Measurements from ENCODE around the gene STON2.

STON2 gene

DNA sequence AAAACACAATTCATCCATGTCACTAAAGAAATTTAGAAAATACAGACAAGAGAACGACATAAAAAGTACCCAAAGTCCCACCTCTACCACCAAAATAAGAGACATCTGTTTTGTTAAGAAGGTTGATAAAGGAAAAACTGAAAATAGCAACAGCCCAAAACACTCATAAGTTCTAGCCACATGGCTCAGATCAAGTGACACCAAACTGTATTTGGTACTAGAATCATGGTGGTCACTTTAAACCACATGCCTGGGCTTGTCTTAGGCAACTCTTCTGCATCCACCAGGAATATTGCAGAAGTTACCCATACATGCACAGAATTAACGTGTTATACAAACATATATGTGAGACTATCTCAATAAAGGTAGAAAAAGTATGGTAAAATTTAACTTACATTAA, 101.2 kb downstream of the STON2 start:
- Histone ChIP-seq H3K27ac (ENCODE audit: low read depth, low read length) (no peak overlapping the region), H3K4me3 (ENCODE audit: low read depth, low read length) (no peak overlapping the region), H3K9ac (ENCODE audit: low read depth, low read length) (no peak overlapping the region), H3K27me3 (ENCODE audit: control insufficient read depth, insufficient read depth, low read length) (no peaks in the 10 kb centered on the region), H3K9me3 (ENCODE audit: control insufficient read depth, insufficient read depth, low read length) (no peaks in the 10 kb centered on the region), H3K36me3 (ENCODE audit: control insufficient read depth, insufficient read depth, low read length) (no peaks in the 10 kb centered on the region), H3K4me1 (ENCODE audit: control insufficient read depth, insufficient read depth, low read length) (no peaks in the 10 kb centered on the region)

DNA sequence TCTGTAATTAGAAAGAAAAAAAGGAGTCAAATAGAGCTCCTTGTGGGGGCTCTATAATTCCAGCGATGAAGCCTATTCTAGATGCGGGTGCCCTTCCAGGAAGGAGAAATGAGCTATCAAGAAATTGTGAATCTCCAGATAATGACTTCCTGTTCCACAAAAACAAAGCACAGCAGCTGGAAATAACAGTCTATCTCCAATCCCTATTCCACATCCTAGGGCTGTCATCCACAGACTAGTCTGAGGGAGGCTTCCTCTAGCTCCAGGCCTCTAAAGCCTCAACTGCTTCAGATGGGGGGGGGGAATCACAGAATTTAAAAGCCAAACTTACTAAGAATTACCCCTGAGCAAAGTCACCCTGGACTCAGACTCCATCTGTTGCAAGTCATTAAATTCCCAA, 102.0 kb downstream of the STON2 start:
- Histone ChIP-seq H3K4me1 (ENCODE audit: control insufficient read depth, insufficient read depth, low read length) (no peaks in the 10 kb centered on the region), H3K27ac (ENCODE audit: low read depth, low read length) (no peak overlapping the region), H3K9me3 (ENCODE audit: control insufficient read depth, insufficient read depth, low read length) (no peaks in the 10 kb centered on the region), H3K4me3 (ENCODE audit: low read depth, low read length) (no peak overlapping the region), H3K36me3 (ENCODE audit: control insufficient read depth, insufficient read depth, low read length) (no peaks in the 10 kb centered on the region), H3K9ac (ENCODE audit: low read depth, low read length) (no peak overlapping the region), H3K27me3 (ENCODE audit: control insufficient read depth, insufficient read depth, low read length) (no peaks in the 10 kb centered on the region)

DNA sequence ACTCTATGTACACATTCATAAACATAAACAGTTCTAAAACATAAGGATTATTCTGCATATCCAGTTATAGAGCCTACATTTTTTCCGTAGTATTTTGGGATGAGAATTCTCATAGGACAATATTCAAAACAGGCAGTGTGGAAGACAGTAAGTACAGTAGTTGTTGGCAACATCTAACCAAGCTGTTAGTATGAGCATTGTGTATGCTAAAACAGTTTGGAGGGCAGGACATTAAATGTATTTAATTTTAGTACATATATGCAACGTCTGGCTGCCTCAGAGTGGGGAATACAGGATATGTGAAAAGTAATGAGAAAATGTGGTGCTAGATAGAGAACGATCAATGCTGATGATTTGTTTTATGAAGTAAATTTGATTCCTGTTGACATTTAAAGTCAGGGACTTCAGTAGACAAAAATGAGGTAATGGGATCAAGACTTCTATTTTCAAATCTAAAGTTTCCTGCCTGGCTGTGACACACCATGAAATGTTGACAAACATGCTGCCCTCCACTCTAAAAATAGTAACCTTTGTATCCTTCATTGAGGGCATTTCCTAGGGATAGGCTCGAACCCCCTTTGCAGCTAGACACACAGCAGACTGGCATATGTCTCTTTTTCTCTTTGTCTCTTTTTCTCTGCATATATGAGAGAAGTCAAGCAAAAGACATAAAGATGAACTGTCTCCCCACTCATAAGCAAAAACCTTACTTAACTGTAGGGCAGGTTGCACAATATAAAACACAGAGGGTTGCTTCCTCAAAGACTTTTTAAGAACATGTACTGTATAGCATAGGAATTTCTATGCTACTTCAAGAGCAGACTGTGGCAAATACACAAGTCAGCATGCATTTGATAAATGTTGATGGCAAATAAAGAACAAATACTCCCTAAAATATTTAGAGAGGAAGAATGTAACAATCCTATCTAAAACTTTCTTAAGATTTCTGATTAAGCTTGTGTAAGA, 103.9 kb downstream of the STON2 start:
- H3K36me3 ChIP-seq (ENCODE audit: control insufficient read depth, insufficient read depth, low read length), result no peaks in the 10 kb centered on the region
- no peak overlapping the region for H3K27ac ChIP-seq (ENCODE audit: low read depth, low read length)
- H3K9ac ChIP-seq (ENCODE audit: low read depth, low read length), result no peak overlapping the region
- H3K9me3 ChIP-seq (ENCODE audit: control insufficient read depth, insufficient read depth, low read length), result no peaks in the 10 kb centered on the region
- H3K4me3 ChIP-seq (ENCODE audit: low read depth, low read length), result no peak overlapping the region
- H3K4me1 ChIP-seq (ENCODE audit: control insufficient read depth, insufficient read depth, low read length), result no peaks in the 10 kb centered on the region
- H3K27me3 ChIP-seq (ENCODE audit: control insufficient read depth, insufficient read depth, low read length), result no peaks in the 10 kb centered on the region

DNA sequence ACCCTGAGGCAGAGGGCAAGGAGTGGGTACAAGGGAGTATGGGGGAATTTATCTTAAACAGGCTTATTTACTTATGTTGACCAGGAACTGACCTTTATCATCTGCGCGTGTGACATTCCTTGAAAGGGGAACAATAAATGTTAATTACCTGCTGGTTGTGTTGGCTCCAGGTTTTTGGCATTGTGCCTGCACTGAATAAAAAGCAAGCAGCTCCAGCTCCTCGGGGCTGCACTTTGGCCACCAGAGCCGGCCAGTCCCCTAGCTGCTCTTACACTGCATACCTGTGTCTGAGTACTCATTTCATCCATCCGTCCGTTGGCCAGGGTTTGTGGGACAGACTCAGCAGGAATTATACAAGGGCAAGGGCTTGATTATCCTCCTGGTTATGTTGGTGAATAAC, 110.6 kb downstream of the STON2 start:
- Histone ChIP-seq H3K4me3 (ENCODE audit: low read depth, low read length) (no peak overlapping the region), H3K4me1 (ENCODE audit: control insufficient read depth, insufficient read depth, low read length) (no peaks in the 10 kb centered on the region), H3K9ac (ENCODE audit: low read depth, low read length) (no peak overlapping the region), H3K36me3 (ENCODE audit: control insufficient read depth, insufficient read depth, low read length) (no peaks in the 10 kb centered on the region), H3K27me3 (ENCODE audit: control insufficient read depth, insufficient read depth, low read length) (no peaks in the 10 kb centered on the region), H3K9me3 (ENCODE audit: control insufficient read depth, insufficient read depth, low read length) (peaks cover 7% of the 10 kb centered on the region; the same call in 1 of the 2 replicates), H3K27ac (ENCODE audit: low read depth, low read length) (no peak overlapping the region)

DNA sequence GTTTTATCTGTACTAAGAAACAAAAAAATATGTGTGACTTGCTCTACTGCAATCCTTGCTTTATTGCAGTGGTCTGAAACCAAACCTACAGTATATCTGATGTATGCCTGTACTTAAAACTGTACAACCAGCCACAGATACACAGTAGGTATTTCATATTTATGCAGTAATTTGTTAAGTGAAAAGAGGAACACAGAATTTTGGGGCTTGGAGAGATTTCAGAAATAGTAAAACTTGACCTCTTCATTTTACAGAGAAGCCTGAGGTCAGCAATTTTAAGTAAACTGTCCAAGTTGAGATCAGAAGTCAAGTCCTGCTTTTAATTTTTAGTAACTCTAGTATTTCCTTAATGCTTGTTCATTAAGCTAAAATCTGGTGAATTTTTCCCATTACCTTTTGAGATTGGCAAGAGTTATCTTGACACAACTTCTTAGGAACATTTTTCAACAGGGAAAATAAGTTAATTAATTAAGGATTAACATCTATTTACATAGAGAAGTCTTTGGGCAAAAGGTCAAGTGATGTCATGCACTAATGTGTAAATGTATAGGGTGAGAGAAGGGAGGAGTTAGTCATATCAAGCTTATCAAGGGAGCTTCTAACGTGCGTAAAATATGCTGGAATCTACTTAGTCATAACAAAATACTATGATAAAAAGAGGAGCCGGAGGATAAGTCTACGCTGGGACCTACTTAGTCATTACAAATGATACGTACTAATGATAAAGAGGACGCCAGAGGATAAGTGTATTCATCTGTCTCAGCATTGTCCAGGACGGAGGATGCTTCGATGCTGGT, 113.4 kb downstream of the STON2 start:
- H3K9me3 ChIP-seq (ENCODE audit: control insufficient read depth, insufficient read depth, low read length), result peaks cover 7% of the 10 kb centered on the region; the same call in 1 of the 2 replicates
- H3K4me3 ChIP-seq (ENCODE audit: low read depth, low read length), result no peak overlapping the region
- H3K4me1 ChIP-seq (ENCODE audit: control insufficient read depth, insufficient read depth, low read length), result peaks cover 16% of the 10 kb centered on the region
- no peak overlapping the region for H3K27ac ChIP-seq (ENCODE audit: low read depth, low read length)
- H3K36me3 ChIP-seq (ENCODE audit: control insufficient read depth, insufficient read depth, low read length), result no peaks in the 10 kb centered on the region
- H3K9ac ChIP-seq (ENCODE audit: low read depth, low read length), result no peak overlapping the region
- no peaks in the 10 kb centered on the region for H3K27me3 ChIP-seq (ENCODE audit: control insufficient read depth, insufficient read depth, low read length)

DNA sequence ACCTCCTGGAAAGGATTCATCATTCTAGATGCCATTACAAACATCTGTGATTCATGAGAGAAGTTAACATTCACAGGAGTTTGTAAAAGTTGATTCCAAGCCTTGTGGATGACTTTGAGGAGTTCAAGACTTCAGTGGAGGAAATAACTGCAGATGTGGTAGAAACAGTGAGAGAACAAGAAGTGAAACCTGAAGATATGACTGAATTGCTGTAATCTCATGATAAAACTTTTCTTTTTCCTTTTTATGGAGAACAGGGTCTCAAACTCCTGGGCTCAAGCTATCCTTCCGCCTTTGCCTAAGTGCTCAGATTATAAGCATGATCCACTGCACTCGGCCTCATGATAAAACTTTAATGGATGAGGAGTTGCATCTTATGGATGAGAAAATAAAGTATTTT, 114.9 kb downstream of the STON2 start:
- Histone ChIP-seq H3K9ac (ENCODE audit: low read depth, low read length) (no peak overlapping the region), H3K4me1 (ENCODE audit: control insufficient read depth, insufficient read depth, low read length) (peaks cover 23% of the 10 kb centered on the region), H3K27me3 (ENCODE audit: control insufficient read depth, insufficient read depth, low read length) (no peaks in the 10 kb centered on the region), H3K27ac (ENCODE audit: low read depth, low read length) (no peak overlapping the region), H3K4me3 (ENCODE audit: low read depth, low read length) (no peak overlapping the region), H3K36me3 (ENCODE audit: control insufficient read depth, insufficient read depth, low read length) (no peaks in the 10 kb centered on the region), H3K9me3 (ENCODE audit: control insufficient read depth, insufficient read depth, low read length) (peaks cover 7% of the 10 kb centered on the region; the same call in 1 of the 2 replicates)

DNA sequence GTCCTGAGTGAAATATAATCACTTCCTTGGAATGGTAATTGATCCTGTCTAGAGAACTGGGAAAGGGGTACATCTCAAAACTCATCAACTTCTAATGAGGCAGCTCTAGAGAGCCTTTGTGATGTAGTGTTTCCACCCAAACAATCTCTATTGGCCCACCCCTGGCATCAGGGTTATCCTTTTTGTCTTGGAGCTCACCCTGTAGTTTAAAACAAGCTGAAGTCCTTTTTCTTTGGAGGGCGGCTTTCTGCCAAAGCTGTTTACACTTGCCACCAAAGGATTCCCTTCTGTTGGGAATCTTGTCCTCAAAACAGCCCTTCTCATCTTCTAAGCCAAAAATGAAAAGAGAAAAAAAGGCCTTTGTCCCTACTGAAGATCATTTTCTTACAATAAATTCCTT, 118.8 kb downstream of the STON2 start:
- peak overlapping the region; percentile 30 for H3K27ac ChIP-seq (ENCODE audit: low read depth, low read length)
- no peaks in the 10 kb centered on the region for H3K27me3 ChIP-seq (ENCODE audit: control insufficient read depth, insufficient read depth, low read length)
- no peaks in the 10 kb centered on the region for H3K9me3 ChIP-seq (ENCODE audit: control insufficient read depth, insufficient read depth, low read length)

DNA sequence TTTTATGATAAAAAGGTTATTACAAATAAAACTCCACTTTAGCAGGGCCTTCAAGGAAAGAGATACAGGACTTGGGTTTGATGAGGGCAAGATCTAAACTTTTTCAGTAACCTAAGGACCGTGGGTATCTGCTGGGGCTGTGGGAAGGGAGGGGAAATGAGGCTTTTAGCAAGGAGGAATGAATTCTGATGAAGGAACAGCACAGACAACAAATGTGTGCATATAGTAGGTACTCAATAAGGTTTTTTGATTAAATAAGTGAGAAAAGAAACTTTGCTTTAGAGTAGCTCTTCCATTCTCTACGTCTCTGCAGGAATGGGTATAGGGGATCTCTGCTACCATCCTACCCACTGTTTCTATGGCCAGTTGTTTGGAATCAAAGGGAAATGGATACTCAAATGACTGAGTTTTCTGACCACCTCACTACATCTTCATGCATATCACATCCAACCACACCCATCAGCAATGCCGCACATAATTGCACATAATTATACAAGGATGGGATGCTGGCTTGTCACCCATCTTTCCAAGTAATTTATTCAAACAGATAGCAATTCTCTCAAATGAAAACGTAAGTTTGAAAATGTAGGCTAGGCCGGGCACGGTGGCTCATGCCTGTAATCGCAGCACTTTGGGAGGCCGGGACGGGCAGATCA, 119.9 kb downstream of the STON2 start:
- Histone ChIP-seq H3K4me1 (ENCODE audit: control insufficient read depth, insufficient read depth, low read length) (peaks cover 23% of the 10 kb centered on the region), H3K36me3 (ENCODE audit: control insufficient read depth, insufficient read depth, low read length) (peaks cover 21% of the 10 kb centered on the region; the same call in 1 of the 2 replicates)

More for the DNA sequence above, 118.8 kb downstream of the STON2 start:
- H3K36me3 ChIP-seq (ENCODE audit: control insufficient read depth, insufficient read depth, low read length), result peaks cover 20% of the 10 kb centered on the region; the same call in 1 of the 2 replicates
- H3K4me3 ChIP-seq (ENCODE audit: low read depth, low read length), result no peak overlapping the region
- no peak overlapping the region for H3K9ac ChIP-seq (ENCODE audit: low read depth, low read length)
- H3K4me1 ChIP-seq (ENCODE audit: control insufficient read depth, insufficient read depth, low read length), result peaks cover 23% of the 10 kb centered on the region

DNA sequence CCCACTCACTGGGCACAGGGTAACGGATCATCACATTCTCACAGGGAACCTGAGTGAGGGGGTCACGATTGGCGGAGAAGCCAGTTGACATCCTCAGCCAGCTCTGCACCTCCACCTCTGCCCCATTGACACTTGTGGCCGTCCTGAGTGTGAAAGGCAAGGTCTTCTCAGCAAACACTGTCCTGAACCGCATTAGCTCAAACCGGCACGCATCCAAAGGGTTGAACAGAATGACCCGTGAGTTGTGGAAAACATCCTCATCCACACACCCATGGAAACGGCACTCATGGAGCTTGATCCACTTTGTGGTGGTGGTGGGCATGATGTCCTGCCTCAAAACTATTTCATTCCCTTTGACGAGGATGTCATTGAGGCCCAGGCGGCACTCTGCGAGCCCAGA, 123.0 kb downstream of the STON2 start:
- H3K27ac ChIP-seq (ENCODE audit: low read depth, low read length), result no peak overlapping the region
- H3K27me3 ChIP-seq (ENCODE audit: control insufficient read depth, insufficient read depth, low read length), result no peaks in the 10 kb centered on the region
- peaks cover 21% of the 10 kb centered on the region; the same call in 1 of the 2 replicates for H3K36me3 ChIP-seq (ENCODE audit: control insufficient read depth, insufficient read depth, low read length)
- H3K4me1 ChIP-seq (ENCODE audit: control insufficient read depth, insufficient read depth, low read length), result peaks cover 11% of the 10 kb centered on the region
- H3K9ac ChIP-seq (ENCODE audit: low read depth, low read length), result no peak overlapping the region
- H3K4me3 ChIP-seq (ENCODE audit: low read depth, low read length), result no peak overlapping the region
- no peaks in the 10 kb centered on the region for H3K9me3 ChIP-seq (ENCODE audit: control insufficient read depth, insufficient read depth, low read length)

More for the DNA sequence above, 119.9 kb downstream of the STON2 start:
- Histone ChIP-seq H3K27ac (ENCODE audit: low read depth, low read length) (no peak overlapping the region), H3K27me3 (ENCODE audit: control insufficient read depth, insufficient read depth, low read length) (no peaks in the 10 kb centered on the region), H3K9ac (ENCODE audit: low read depth, low read length) (no peak overlapping the region), H3K9me3 (ENCODE audit: control insufficient read depth, insufficient read depth, low read length) (no peaks in the 10 kb centered on the region), H3K4me3 (ENCODE audit: low read depth, low read length) (no peak overlapping the region)

DNA sequence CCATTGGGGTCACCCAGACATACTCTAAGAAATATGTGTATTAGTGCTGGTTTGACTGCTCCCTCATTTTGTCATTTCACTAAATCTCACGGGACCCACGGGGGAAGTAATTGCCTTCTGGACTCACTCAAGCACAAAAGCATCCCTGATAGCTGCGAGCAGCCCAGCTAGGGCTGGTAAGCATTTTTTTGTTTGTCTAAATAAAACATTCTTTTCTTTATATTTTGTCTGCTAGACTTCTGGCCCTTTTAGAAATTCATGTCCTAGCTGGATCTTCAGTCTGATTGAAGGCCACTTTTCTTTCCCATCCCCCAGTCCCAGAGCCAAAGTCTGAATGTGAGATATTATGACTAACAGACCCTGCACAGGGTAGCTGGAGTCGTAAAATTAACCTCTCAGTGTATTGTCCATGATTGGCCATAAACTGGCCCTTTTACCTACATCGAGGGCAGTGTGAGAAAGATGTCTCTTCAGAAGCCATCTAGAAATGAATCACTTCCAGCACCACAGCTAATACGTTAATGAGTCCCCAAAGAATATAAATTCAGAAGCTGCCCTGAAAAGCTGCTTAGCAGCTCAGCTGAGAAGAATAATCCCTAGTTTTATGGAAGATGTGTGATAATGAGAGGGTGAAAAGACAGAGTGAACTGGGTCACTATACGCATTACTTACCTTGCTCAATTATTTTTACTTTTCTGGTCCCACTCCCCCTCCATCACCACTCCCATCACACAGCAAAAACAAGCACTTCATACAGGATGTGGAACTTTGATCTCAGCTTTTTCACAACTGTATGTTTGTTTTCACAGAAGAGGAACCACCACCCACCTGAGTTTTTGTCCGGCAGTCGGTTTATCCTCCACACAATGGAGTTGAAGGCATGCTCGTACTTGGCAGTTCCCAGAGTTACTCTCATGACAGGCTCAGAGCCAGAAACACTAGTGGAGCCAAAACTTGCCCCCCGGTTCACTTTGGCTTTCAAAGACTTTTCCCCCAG, 123.8 kb downstream of the STON2 start:
- no peaks in the 10 kb centered on the region for H3K27me3 ChIP-seq (ENCODE audit: control insufficient read depth, insufficient read depth, low read length)
- H3K4me1 ChIP-seq (ENCODE audit: control insufficient read depth, insufficient read depth, low read length), result peaks cover 5% of the 10 kb centered on the region
- no peak overlapping the region for H3K9ac ChIP-seq (ENCODE audit: low read depth, low read length)
- H3K27ac ChIP-seq (ENCODE audit: low read depth, low read length), result no peak overlapping the region
- no peak overlapping the region for H3K4me3 ChIP-seq (ENCODE audit: low read depth, low read length)
- peaks cover 21% of the 10 kb centered on the region; the same call in 1 of the 2 replicates for H3K36me3 ChIP-seq (ENCODE audit: control insufficient read depth, insufficient read depth, low read length)
- no peaks in the 10 kb centered on the region for H3K9me3 ChIP-seq (ENCODE audit: control insufficient read depth, insufficient read depth, low read length)
